Skeletal muscle satellite cell (primary cell): ENCODE results near the gene ADGRB3.
"Not testable (repeated sequence)": the region's sequence is repeated elsewhere in the genome, so short reads cannot be mapped to it uniquely, and the experiment has no call there.

Experiments
- H3K27me3 ChIP-seq: 2 replicates; pipeline ENCODE4 v1.7.0; 2013; ENCODE audit warnings: low read length; ENCODE audit not compliant: control insufficient read depth, insufficient read depth
- H3K36me3 ChIP-seq: 2 replicates; pipeline ENCODE4 v1.7.0; 2013; ENCODE audit warnings: mild to moderate bottlenecking, control low read depth, low read length; ENCODE audit not compliant: insufficient read depth
- H3K4me1 ChIP-seq: 2 replicates; pipeline ENCODE4 v1.7.0; 2013; ENCODE audit warnings: low read length; ENCODE audit not compliant: control insufficient read depth, insufficient read depth
- H3K4me2 ChIP-seq: 2 replicates; pipeline ENCODE4 v1.7.0; 2013; ENCODE audit warnings: mild to moderate bottlenecking, low read length
- H3K4me3 ChIP-seq: 2 replicates; pipeline ENCODE4 v1.7.0; 2013; ENCODE audit warnings: low read length
- H3K9ac ChIP-seq: 2 replicates; pipeline ENCODE4 v1.7.0; 2013; ENCODE audit warnings: mild to moderate bottlenecking, low read depth, low read length, moderate library complexity
- H3K9me3 ChIP-seq: replicated peaks from 2 replicates; pipeline ENCODE4 v1.7.0; 2013; ENCODE audit warnings: mild to moderate bottlenecking, control low read depth, low read length

The ADGRB3 gene

GRCh38 chr6:68746376-68746775 lies 111.3 kb downstream of the ADGRB3 start:
- no peak overlapping the region for H3K9ac ChIP-seq
- H3K36me3 ChIP-seq = no peaks in the 10 kb centered on the region
- no peak overlapping the region for H3K4me2 ChIP-seq
- no peaks in the 10 kb centered on the region for H3K4me1 ChIP-seq
- no peaks in the 10 kb centered on the region for H3K9me3 ChIP-seq
- H3K27me3 ChIP-seq = no peaks in the 10 kb centered on the region
- H3K4me3 ChIP-seq = no peak overlapping the region

GRCh38 chr6:68747110-68747790 lies 112.2 kb downstream of the ADGRB3 start:
- no peak overlapping the region for H3K4me3 ChIP-seq
- no peak overlapping the region for H3K9ac ChIP-seq
- H3K9me3 ChIP-seq = no peaks in the 10 kb centered on the region
- no peak overlapping the region for H3K4me2 ChIP-seq
- no peaks in the 10 kb centered on the region for H3K27me3 ChIP-seq
- no peaks in the 10 kb centered on the region for H3K36me3 ChIP-seq
- no peaks in the 10 kb centered on the region for H3K4me1 ChIP-seq

GRCh38 chr6:68747832-68748231 lies 112.8 kb downstream of the ADGRB3 start:
- H3K9ac ChIP-seq, H3K9me3 ChIP-seq, H3K36me3 ChIP-seq, H3K4me2 ChIP-seq, H3K4me3 ChIP-seq, H3K4me1 ChIP-seq, H3K27me3 ChIP-seq: not testable (repeated sequence)

GRCh38 chr6:68754681-68755213 lies 119.7 kb downstream of the ADGRB3 start:
- no peaks in the 10 kb centered on the region for H3K36me3 ChIP-seq
- no peaks in the 10 kb centered on the region for H3K27me3 ChIP-seq
- H3K4me1 ChIP-seq = no peaks in the 10 kb centered on the region
- no peak overlapping the region for H3K4me2 ChIP-seq
- H3K4me3 ChIP-seq = no peak overlapping the region
- H3K9ac ChIP-seq = no peak overlapping the region
- H3K9me3 ChIP-seq = no peaks in the 10 kb centered on the region

GRCh38 chr6:68756454-68757375 lies 121.6 kb downstream of the ADGRB3 start:
- Histone ChIP-seq H3K36me3 (no peaks in the 10 kb centered on the region), H3K4me1 (no peaks in the 10 kb centered on the region), H3K9ac (no peak overlapping the region), H3K9me3 (no peaks in the 10 kb centered on the region), H3K4me2 (no peak overlapping the region), H3K27me3 (no peaks in the 10 kb centered on the region), H3K4me3 (no peak overlapping the region)

GRCh38 chr6:68757821-68758220 lies 122.7 kb downstream of the ADGRB3 start:
- Histone ChIP-seq H3K4me2 (no peak overlapping the region), H3K4me3 (no peak overlapping the region), H3K9me3 (no peaks in the 10 kb centered on the region), H3K27me3 (no peaks in the 10 kb centered on the region), H3K9ac (no peak overlapping the region), H3K36me3 (no peaks in the 10 kb centered on the region), H3K4me1 (no peaks in the 10 kb centered on the region)

GRCh38 chr6:68758559-68758958 lies 123.5 kb downstream of the ADGRB3 start:
- H3K36me3 ChIP-seq = no peaks in the 10 kb centered on the region
- H3K4me2 ChIP-seq = no peak overlapping the region
- no peak overlapping the region for H3K9ac ChIP-seq
- H3K9me3 ChIP-seq = no peaks in the 10 kb centered on the region
- no peak overlapping the region for H3K4me3 ChIP-seq
- H3K4me1 ChIP-seq = no peaks in the 10 kb centered on the region
- H3K27me3 ChIP-seq = no peaks in the 10 kb centered on the region

GRCh38 chr6:68760485-68760884 lies 125.4 kb downstream of the ADGRB3 start:
- no peaks in the 10 kb centered on the region for H3K36me3 ChIP-seq
- H3K9me3 ChIP-seq = no peaks in the 10 kb centered on the region
- no peak overlapping the region for H3K4me3 ChIP-seq
- H3K9ac ChIP-seq = no peak overlapping the region
- H3K27me3 ChIP-seq = no peaks in the 10 kb centered on the region
- H3K4me2 ChIP-seq = no peak overlapping the region
- no peaks in the 10 kb centered on the region for H3K4me1 ChIP-seq

- H3K9me3 ChIP-seq = no peaks in the 10 kb centered on the region
- H3K36me3 ChIP-seq = no peaks in the 10 kb centered on the region
- no peaks in the 10 kb centered on the region for H3K27me3 ChIP-seq
- no peak overlapping the region for H3K4me2 ChIP-seq
- no peak overlapping the region for H3K4me3 ChIP-seq
- no peaks in the 10 kb centered on the region for H3K4me1 ChIP-seq
- no peak overlapping the region for H3K9ac ChIP-seq
Observed at GRCh38 chr6:68760941-68761676, 126.0 kb downstream of the ADGRB3 start.

- Histone ChIP-seq H3K9ac (no peak overlapping the region), H3K27me3 (no peaks in the 10 kb centered on the region), H3K4me1 (no peaks in the 10 kb centered on the region), H3K36me3 (no peaks in the 10 kb centered on the region), H3K4me2 (no peak overlapping the region), H3K9me3 (no peaks in the 10 kb centered on the region), H3K4me3 (no peak overlapping the region)
Observed at GRCh38 chr6:68761985-68762384, 126.9 kb downstream of the ADGRB3 start.

- no peaks in the 10 kb centered on the region for H3K27me3 ChIP-seq
- no peaks in the 10 kb centered on the region for H3K9me3 ChIP-seq
- no peak overlapping the region for H3K9ac ChIP-seq
- no peak overlapping the region for H3K4me3 ChIP-seq
- no peak overlapping the region for H3K4me2 ChIP-seq
- no peaks in the 10 kb centered on the region for H3K4me1 ChIP-seq
- H3K36me3 ChIP-seq = no peaks in the 10 kb centered on the region
Observed at GRCh38 chr6:68771426-68771825, 136.3 kb downstream of the ADGRB3 start.
